ENCODE results near the gene CEP55.

DNA sequence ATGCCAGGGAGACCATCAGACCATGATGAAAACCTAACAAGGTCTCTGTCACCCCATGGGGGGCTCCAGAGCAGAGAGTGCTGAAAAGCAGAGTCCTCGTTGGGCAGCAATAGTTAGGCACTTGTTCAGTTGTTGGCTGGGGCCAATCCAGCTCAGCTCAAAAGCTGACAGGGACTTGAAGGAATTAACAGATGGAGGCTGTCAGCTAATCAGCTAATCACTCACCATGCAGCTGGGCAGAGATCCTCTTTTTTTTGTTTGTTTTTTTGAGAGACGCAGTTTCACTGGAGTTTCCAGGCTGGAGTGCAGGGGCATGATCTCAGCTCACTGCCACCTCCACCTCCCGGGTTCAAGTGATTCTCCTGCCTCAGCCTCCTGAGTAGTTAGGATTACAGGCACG is 18.1 kb downstream of the CEP55 start:
- TF ChIP-seq, protein P1, sequence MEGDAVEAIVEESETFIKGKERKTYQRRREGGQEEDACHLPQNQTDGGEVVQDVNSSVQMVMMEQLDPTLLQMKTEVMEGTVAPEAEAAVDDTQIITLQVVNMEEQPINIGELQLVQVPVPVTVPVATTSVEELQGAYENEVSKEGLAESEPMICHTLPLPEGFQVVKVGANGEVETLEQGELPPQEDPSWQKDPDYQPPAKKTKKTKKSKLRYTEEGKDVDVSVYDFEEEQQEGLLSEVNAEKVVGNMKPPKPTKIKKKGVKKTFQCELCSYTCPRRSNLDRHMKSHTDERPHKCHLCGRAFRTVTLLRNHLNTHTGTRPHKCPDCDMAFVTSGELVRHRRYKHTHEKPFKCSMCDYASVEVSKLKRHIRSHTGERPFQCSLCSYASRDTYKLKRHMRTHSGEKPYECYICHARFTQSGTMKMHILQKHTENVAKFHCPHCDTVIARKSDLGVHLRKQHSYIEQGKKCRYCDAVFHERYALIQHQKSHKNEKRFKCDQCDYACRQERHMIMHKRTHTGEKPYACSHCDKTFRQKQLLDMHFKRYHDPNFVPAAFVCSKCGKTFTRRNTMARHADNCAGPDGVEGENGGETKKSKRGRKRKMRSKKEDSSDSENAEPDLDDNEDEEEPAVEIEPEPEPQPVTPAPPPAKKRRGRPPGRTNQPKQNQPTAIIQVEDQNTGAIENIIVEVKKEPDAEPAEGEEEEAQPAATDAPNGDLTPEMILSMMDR (IDR thresholded peaks at IDR 0.05 in 2 of 3, conservative IDR thresholded peaks at IDR 0.05 in 1 of 3; ENCODE audit: control insufficient read depth in 2 of 3, extremely low read depth in 1 of 3, insufficient read depth in 1 of 3, low read depth in 3 of 3, low read length in 3 of 3): no peak
- TF ChIP-seq RELA (IDR thresholded peaks at IDR 0.05; ENCODE audit: borderline replicate concordance, partially characterized antibody): no peak
- no peak for TF ChIP-seq MTA3 (IDR thresholded peaks at IDR 0.05; ENCODE audit: borderline replicate concordance, low read length)
- no peak for TF ChIP-seq NFIC (IDR thresholded peaks at IDR 0.05; ENCODE audit: low read depth, low read length)
- no peak for TF ChIP-seq EZH2 (IDR thresholded peaks at IDR 0.05; ENCODE audit: borderline replicate concordance, control insufficient read depth, low read depth, low read length)
- TF ChIP-seq CHD4 (IDR thresholded peaks at IDR 0.05): no peak
- no peak for TF ChIP-seq TCF7 (IDR thresholded peaks at IDR 0.05; ENCODE audit: borderline replicate concordance)
- no peak for TF ChIP-seq ETV6 (conservative IDR thresholded peaks at IDR 0.05 in 1 of 2, IDR thresholded peaks at IDR 0.05 in 1 of 2; ENCODE audit: borderline replicate concordance in 1 of 2, low read depth in 1 of 2)
- no peak for TF ChIP-seq HDGF (IDR thresholded peaks at IDR 0.05)
- no peak for TF ChIP-seq ZNF207 (IDR thresholded peaks at IDR 0.05; ENCODE audit: borderline replicate concordance)
- TF ChIP-seq, protein P2, sequence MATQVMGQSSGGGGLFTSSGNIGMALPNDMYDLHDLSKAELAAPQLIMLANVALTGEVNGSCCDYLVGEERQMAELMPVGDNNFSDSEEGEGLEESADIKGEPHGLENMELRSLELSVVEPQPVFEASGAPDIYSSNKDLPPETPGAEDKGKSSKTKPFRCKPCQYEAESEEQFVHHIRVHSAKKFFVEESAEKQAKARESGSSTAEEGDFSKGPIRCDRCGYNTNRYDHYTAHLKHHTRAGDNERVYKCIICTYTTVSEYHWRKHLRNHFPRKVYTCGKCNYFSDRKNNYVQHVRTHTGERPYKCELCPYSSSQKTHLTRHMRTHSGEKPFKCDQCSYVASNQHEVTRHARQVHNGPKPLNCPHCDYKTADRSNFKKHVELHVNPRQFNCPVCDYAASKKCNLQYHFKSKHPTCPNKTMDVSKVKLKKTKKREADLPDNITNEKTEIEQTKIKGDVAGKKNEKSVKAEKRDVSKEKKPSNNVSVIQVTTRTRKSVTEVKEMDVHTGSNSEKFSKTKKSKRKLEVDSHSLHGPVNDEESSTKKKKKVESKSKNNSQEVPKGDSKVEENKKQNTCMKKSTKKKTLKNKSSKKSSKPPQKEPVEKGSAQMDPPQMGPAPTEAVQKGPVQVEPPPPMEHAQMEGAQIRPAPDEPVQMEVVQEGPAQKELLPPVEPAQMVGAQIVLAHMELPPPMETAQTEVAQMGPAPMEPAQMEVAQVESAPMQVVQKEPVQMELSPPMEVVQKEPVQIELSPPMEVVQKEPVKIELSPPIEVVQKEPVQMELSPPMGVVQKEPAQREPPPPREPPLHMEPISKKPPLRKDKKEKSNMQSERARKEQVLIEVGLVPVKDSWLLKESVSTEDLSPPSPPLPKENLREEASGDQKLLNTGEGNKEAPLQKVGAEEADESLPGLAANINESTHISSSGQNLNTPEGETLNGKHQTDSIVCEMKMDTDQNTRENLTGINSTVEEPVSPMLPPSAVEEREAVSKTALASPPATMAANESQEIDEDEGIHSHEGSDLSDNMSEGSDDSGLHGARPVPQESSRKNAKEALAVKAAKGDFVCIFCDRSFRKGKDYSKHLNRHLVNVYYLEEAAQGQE (IDR thresholded peaks at IDR 0.05; ENCODE audit: low read depth, low read length): no peak

Measured in GM12878 (cell line).